Umbilical cord (tissue), 2 donors: ENCODE measurements around the gene PLA2G4F. TPM values are rescaled to one million over a fixed set of nuclear protein-coding genes. Genes with fewer than 3 reads are reported as not detected.

Experiments used
- DNase-seq: peaks from one replicate; pipeline ENCODE4 v3.0.0-alpha.2; 2015; ENCODE audit warnings: low spot score
- total RNA-seq: library from RNA; depleted of rRNA; stranded (reverse); fragments of >200 nt; gene quantifications from one replicate; pipeline ENCODE4 v1.2.3, GENCODE V29; 2014; ENCODE audit warnings: low replicate concordance; ENCODE audit not compliant: insufficient read depth

PLA2G4F gene
- total RNA-seq, 1 donor from 2014 or later: 3.1 TPM

DNA sequence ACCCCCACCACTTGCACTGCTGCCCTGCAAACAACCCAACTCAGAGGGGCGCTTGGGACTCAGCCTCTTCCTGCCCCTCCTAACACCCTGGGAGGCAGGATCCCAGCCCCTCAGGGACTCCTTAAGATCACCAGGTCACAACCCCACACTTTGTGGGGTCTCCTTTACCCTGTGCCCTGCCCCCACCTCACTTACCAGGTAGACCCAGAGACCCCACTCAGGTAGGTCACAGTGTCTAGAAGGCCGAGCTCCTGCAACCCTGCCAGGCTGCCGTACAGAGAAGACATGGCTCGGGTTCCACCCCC is 9.1 kb downstream of the PLA2G4F start:
- DNase-seq: no peak

DNA sequence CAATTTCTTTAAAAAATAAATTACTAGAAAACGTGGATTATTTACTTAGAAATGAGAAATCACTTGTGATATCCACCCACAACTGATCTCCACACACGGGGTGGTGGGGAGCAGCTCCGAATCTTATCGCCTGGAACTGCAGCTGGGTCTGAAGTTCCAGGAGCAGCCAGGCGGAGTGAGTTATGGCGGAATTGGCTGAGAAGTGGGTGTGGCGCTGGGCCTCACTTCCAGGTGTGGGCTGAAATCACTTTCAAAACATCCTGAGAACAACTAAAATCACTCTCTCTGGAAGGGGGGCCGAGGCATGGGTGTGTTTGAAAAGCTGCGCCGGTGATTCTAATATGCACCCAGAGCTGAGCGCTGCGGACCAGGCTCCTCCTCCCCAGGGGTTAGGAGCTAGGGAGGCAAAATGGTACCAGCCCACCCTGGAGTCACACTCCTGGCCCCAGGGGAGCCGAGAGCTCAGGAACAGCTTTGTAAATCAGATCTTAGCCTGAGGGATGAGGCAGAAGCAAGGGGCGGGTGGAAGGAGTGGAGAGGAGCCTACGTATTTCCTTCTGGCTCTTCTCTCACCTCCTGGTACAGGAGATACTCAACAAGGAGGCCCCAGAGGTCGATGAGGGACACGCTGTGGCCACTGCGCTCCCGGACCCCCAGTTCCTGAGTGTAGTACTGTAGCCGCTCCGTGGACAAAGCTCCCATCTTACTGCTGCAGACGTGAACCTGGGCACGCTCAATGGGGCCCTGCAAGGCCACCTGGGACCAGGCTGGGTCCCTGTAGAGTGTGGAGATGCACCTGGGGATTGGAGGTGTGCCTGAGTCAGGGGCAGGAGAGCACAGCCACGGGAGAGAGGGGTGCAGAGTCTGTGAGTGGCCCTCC is 9.6 kb downstream of the PLA2G4F start:
- no peak for DNase-seq

DNA sequence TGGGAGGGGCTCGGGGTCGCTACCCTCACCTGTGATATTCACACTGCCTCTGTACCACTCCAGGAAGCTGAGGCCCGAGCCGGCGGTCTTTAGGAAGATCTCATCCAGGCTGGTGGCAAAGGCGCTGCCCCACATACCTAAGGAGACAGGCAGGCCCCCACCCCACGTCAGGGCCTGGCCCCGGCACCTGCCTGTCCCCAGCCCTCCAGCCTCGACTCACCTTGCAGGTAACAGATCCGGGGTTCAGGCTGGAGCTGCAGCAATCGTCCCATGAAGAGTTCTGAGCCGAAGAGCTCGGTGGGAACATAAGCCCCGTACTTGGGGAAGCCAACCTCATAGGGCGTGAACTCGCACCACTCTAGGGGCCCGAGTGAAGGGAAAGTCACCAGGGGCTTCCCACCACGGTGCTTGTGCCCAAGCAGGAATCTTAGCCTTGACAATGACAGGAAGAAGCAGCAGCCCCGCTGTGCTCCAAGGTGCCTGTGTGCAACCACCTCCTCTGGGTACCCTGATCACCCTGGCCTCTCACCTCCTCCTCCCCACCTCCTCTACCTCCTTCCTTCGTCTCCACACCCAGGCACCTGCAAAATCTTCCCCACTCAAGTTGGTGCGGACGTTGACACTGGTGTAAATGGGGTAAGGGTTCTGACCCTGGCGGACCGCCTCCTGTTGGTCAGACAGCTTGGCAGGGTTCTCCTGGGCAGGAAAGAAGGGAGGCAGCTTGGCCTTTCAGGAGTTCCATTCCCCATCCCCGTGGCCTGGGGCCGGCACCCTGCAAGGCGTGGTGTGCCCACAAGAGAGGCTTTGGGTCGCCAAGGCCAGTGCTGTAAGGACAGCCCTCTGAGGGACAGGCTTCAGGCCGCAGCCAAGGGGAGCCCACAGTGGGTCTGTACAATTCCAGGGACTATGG is 10.6 kb downstream of the PLA2G4F start:
- DNase-seq: no peak

DNA sequence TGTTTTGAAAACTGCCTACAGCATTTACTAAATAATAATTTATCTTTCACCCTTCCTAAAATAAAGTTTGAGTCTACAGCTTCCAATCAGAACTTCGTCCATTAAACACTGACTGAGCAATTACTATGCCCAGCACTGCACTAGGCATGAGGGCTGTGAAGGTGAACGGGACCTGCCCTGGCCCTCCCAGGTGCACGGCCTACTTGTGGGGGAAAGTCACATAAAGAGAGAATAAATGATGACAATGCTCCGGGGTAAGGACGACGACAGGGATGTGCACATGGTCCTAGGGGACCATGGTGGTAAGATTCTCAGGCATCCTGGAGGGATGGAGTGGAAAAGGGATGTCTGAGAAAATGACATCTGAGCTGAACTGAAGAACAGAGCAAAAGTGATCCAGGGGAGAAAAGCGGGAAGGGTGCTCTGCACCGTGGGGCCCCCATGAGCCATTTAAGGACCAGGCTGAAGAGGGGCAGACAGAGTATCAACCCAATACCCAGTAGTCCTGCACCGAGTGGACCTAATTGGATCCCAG is 11.5 kb downstream of the PLA2G4F start:
- no peak for DNase-seq

DNA sequence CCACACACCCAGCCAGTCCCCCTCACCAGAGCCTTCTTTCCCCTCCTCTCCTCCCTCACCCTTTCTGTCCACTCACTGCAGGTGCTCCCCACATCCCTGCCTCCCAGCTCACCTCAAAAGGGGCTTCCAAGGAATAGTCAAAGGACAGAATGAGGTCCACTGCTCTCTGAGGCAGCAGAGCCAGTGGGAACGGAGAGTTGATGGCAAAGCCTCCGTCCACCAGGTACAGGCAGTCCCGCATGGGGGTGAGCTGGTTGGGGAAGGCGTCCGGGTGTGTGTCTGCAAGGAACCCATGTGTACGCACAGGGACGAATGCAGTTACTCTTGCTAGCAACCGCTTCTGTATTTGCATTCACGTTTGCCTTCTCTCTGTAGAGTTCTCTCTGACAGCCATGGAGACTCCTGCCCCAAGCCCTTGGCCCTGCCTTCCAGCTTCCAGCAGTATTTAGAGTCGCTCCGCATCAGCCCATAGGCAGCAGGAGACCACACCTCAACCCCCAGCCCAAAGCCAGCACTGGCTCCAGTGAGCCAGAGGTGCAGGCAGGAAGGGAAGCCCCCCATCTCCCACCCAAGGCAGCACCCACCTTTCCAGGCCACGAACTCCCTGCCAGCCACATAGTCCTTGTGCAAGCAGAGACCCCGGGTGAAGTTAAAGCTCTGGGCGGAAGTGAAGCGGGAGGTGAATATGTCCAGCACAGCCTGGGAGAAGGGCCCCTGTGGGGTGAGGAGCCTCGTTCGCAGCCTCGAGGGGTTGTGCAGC is 12.4 kb downstream of the PLA2G4F start:
- no peak for DNase-seq

DNA sequence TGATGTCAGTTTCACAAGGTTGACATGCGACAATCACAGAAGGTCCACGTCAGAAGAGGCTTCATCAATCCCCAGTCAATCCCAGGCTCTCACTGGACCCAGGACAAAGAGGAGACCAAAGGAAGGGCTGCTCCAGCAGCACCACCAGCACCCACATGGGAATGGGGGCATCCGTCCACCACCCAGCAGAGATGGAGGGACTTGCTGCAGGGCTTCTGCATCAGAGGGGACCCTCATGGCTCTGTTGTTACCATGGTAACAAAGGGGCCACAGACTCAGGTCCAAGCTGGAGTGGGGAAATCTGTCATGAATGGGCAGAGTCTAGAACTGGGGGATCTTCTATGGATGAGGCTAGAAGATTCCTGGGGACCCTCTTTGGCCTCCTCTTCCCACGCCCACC is 13.1 kb downstream of the PLA2G4F start:
- DNase-seq: no peak

DNA sequence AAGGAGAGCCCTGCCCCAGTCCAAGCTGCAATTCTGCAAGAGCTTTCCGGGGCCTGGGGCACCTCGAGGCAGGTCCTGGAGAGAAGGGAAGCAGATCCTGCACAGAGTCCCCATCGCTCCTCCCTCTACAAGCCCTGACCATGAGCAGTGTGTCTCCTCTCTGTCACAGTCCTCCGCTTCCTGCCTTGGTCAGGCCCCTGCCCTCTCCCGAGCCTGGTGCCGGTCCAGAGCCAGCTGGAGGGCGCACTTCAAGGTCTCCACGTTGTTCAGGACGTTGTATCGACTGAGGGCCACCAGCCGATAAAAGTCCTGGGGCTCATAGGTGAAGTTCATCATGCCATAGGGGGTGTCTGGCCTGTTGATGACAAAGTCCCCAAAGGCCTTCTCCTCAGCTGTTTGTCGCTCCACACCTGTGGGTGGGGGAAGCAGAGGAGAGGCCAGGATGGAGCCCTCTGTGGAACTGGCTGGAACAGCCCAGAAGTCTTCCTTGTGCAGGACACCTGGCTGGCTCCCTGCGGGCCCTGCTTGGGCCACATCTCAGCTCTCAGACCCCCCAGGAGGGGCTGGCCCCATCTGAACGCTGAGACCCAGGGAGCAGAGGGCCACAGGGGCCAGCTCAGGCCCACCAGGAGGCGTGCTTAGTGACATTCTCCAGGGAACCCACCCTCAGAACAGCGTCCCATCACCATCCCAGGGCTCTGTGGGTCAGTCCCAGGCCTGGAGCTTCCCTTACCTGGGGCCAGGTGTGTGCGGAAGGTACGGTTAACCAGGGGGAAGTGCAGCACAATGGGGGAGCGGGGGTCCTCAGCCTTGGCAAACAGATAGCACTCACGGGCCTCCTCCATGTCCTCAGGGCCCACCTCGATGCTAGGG is 14.4 kb downstream of the PLA2G4F start:
- no peak for DNase-seq

DNA sequence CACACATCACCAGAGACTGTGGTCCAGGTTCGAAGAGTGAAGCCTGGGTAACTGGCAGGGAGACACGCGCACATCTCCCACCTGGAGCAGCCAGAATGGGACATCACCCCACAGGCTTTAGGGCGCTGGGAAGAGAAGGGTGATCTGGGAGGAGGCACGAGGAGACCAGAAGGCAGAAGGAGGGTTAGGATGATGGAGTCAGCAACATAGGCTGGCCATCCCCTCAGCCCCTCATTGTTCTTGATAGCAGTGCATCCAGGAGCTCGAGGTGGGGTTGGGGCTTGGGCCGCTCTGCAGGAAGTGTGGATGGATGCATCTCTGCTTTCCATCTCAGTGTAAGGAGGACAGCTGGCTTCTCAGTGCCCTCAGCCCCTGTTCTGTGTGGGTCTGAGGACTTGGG is 15.2 kb downstream of the PLA2G4F start:
- no peak for DNase-seq

DNA sequence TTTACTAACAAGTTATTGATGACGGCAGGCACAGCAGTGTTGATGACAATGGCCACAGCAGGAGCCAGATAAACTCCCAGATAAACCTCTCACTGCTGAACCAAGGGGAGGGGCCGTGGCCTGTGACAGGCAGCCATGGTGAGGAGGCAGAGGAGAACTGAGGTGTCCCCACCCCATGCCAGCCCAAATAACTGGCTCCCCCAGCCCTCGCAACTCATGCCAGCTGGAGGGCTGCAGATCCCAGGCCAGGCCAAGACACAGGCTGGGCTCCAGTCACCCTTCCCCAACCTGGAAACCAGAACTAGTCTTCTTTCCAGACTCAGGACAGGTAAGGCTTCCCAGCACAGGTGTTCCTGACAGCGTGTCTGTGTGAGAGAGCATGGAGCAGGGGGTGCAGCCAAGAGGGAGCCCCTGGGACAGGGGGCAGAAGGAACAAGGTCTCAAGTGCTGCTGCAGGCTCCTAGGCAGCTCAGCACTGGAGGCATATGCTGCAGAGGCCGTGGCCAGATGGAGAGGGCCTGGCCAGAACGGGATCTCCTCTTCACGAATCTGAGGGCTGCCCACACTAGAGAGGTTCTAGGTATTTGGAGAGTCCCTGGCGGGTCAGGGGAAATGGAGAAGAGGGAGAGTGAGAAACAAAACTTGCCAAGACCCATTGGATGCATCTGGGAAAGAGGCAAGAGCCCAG is 15.9 kb downstream of the PLA2G4F start:
- no peak for DNase-seq

DNA sequence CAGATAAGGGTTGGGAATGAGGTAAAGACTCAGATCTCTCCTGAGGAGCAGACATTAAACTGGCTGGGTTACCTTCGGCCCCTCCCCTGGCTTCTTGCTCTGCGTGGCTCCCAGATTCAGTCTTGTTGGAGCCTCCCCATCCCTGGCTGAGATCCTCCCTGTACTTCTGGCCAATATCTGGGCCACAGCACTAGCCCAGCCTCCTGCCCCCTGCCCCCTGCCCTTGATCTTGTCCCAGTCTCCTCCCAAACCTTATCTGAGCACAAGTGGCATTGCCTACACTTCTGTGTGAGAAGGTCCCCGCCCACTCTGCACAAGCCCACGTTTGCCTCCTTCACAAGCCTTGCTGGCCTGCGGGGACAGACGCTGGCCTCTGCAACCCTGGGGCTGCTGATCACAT is 16.8 kb downstream of the PLA2G4F start:
- DNase-seq: no peak

DNA sequence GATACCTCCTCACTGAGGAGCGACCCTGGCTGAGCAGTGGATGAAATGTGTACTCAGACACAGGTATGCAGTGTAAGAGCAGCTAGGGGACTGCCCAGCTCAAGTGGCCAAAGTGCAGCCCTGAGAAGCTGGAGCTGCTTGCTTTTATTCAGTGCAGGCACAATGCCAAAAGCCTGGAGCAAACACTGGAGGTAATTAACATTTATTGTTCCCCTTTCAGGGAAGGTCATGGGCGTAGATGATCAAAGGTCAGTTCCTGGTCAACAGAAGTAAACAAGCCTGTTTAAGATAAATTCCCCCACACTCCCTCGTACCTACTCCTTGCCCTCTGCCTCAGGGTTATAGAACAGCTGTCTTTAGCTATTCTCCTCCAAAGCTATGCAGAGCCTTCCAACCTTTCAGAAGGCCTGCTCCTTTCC is 17.5 kb downstream of the PLA2G4F start:
- no peak for DNase-seq

DNA sequence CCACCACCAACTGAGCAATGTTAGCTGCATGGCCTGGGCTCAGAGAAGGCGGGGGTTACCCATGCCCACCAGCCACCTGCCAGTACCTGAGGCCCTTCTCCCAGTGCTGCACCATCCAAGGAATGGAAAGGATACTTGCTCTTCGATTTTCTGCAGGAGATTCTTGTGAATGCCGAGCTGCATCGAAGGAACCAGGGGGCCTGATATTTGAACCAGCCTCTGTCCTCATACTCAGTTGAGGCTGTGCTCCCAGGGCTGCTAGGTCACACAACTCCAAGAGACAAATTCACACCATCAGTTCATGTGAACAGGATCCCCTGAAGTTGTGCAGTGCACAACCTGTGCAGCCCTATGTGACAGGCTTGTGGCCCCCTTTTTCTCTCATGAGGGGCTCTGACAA is 18.0 kb downstream of the PLA2G4F start:
- no peak for DNase-seq

DNA sequence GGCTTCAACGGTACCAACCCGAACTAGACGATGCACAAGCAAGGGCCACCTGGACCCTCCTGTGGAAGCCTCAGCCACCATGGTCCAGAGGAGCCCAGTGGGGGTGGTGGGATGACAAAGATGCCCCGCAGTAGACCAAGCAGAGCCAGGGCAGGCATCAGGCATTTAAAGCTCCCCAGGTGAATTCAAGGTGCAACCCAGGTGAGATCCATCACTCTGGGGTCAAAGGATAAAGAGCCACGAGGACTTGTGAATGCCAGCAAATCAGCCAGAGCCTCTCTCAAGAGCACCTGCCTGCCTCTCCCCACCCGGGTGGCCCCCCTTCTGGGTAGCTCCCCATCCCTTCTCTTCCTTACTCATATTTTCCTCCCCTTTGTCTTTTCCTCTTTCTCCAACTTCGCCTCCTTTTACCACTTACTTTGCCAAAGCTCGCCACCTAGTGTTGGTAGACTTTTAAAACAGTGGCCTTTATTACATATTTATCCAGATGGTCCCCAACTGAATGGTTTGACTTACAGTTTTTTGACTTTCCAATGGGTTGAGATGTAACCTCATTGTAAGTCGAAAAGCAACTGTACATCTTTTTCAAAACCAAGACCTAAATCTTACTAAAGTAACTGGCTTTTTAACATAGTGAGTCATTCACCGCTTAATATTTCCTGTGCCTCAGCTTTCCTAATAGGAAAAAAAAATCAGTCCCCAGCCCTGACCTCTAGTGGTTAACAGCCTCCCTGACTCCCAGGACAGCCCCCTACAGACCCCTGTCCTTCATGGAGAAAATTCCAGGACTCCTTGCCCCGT is 18.8 kb downstream of the PLA2G4F start:
- DNase-seq: peak; percentile 62

DNA sequence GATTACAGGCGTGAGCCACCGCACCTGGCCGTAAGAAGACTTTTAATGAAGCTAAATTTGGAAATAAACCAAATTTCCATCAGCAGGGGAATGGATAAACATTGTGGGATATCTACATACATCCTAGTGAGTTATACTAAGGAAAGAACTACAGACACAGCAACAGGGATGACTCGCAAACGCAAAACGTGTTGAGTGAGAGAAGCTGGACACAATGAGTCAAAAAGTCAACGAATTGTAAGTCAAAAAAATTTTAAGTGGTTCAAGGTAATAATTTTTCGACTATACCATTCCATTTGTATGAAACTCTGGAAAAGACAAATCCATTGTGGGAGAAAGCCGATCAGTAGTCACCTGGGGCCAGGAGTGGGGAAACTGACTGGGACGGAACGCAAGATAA is 19.9 kb downstream of the PLA2G4F start:
- no peak for DNase-seq

DNA sequence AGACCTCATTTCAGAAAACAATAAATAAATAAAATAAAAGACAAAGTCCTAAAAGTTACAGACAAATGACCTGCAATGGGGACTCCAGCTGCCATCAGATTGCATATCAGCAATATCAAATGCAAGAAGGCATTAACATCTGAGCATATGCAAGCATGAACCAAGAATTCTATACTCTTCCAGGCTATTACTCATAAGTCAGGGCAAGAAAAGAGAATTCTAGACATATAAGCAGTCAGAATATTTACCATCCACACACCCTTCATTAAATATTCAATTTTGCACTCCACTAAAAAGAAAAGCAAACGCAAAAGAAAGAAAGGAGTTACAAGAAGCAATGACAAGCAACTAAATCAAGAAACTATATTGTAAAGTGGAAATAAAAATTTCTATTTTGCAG is 21.1 kb downstream of the PLA2G4F start:
- no peak for DNase-seq

DNA sequence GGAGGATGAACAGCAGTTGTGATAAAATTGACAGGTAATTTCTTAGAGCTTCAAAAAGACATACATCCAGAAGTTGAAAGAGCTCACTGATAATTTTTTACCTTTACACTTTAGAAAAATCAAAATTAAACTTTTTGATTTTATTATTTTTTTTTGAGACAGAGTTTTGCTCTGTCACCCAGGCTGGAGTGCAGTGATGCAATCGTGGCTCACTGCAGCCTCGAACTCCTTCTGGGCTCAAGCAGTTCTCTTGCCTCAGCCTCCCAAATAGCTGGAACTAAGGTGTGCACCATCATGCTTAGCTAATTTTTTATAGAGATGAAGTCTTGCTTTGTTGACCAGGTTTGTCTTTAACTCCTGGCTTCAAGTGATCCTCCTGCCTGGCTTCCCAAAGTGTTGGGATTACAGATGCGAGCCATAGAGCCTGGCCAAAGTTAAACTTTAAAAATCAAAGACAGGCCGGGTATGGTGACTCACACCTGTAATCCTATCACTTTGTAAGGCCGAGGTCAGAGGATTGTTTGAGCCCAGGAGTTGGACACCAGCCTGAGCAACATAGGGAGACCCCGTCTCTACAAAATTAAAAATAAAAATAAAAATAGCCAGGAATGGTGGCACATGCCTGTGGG is 21.7 kb downstream of the PLA2G4F start:
- DNase-seq: no peak

DNA sequence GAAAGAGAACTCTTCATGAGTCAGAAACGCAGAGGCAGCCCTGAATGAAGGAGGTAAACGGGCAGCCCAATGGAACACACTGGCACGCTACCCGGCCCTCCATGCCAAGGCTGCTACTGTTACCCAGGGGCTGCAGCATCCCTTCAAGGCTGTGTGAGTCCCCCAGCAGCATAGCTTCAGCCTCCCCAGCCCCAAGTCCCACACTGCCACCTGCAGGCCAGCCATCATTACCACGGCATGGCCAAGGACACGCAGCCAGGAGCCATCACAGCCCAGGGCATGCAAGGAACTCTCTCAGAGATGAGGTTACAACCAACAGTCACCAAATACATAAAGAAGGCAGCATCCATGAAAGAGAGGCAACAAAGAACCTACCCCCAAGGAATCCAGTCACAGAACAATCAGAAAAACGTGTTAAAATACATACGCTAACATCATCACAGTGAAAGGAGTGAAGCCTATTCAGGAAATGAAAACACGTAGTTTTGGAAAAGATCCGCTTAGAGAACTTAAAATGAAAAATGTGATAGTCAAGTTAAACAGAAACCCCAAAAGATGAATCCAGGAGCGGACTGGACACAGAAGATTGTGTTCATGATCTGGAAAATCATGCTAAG is 22.4 kb downstream of the PLA2G4F start:
- no peak for DNase-seq

DNA sequence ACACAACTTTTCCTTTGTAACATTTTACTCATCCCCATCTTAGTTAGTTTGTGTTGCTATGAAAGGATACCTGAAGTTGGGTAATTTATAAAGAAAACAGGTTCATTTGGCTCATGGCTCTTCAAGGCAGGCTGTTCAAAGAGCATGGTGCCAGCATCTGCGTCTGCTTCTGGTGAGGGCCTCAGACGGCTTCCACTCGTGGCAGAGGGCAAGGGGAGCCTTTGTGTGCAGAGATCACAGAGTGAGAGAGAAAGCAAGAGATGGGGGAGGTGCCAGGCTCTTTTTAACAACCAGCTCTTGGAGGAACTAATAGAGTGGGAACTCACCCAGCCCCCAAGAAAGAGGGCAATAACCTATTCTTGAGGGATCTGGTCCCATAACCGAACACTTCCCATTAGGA is 23.1 kb downstream of the PLA2G4F start:
- DNase-seq: no peak
